Loucy (cell line): ENCODE data around the gene GPR18.

Experiments
- H2AFZ ChIP-seq: fragments of 200-600 bp; sonication (generic); 2 replicates; pipeline ENCODE4 v1.6.0; 2016; ENCODE audit warnings: antibody characterized with exemption, mild to moderate bottlenecking, low read length, moderate library complexity
- H3F3A ChIP-seq: fragments of 200-600 bp; 2 replicates; pipeline ENCODE4 v1.6.0; 2016; ENCODE audit warnings: antibody characterized with exemption, low read depth, mild to moderate bottlenecking
- H3K27me3 ChIP-seq: fragments of 200-600 bp; sonication (generic); 2 replicates; pipeline ENCODE4 v1.6.1; 2014; ENCODE audit warnings: low read length, mild to moderate bottlenecking; ENCODE audit not compliant: insufficient read depth, poor library complexity, severe bottlenecking
- H3K36me3 ChIP-seq: fragments of 200-600 bp; sonication (generic); 2 replicates; pipeline ENCODE4 v1.6.1; 2016; ENCODE audit warnings: low read length; ENCODE audit not compliant: insufficient read depth
- H3K4me1 ChIP-seq: fragments of 200-600 bp; sonication (generic); 2 replicates; pipeline ENCODE4 v1.5.1; 2014; ENCODE audit warnings: low read length, mild to moderate bottlenecking; ENCODE audit not compliant: insufficient read depth, poor library complexity, severe bottlenecking
- H3K4me2 ChIP-seq: fragments of 200-600 bp; sonication (generic); 2 replicates; pipeline ENCODE4 v1.6.0; 2014; ENCODE audit warnings: antibody characterized with exemption, low read length, low read depth, mild to moderate bottlenecking; ENCODE audit not compliant: poor library complexity, severe bottlenecking
- H3K4me3 ChIP-seq: fragments of 200-600 bp; sonication (generic); 2 replicates; pipeline ENCODE4 v1.5.1; 2014; ENCODE audit warnings: low read length, mild to moderate bottlenecking, mixed read lengths; ENCODE audit not compliant: poor library complexity, severe bottlenecking
- H3K79me2 ChIP-seq: fragments of 200-600 bp; sonication (generic); 2 replicates; pipeline ENCODE4 v1.6.1; 2014; ENCODE audit warnings: low read length; ENCODE audit not compliant: insufficient read depth
- H3K9ac ChIP-seq: fragments of 200-600 bp; sonication (generic); 2 replicates; pipeline ENCODE4 v1.6.0; 2014; ENCODE audit warnings: mild to moderate bottlenecking, low read depth, low read length, moderate library complexity; ENCODE audit not compliant: poor library complexity, severe bottlenecking
- H3K9me2 ChIP-seq: fragments of 200-600 bp; sonication (generic); replicated peaks from 2 replicates; pipeline ENCODE4 v1.6.1; 2016; ENCODE audit warnings: low read depth, low read length, mixed read lengths
- H3K9me3 ChIP-seq: fragments of 200-600 bp; sonication (generic); 2 replicates; pipeline ENCODE4 v1.6.1; 2014; ENCODE audit warnings: mild to moderate bottlenecking, antibody characterized with exemption, low read length, low read depth; ENCODE audit not compliant: insufficient read depth
- H4K20me1 ChIP-seq: fragments of 200-600 bp; sonication (generic); 2 replicates; pipeline ENCODE4 v1.6.0; 2014; ENCODE audit warnings: antibody characterized with exemption, low read length, mild to moderate bottlenecking; ENCODE audit not compliant: insufficient read depth, poor library complexity, severe bottlenecking
- EZH2phosphoT487 ChIP-seq: fragments of 200-600 bp; IDR thresholded peaks from 2 replicates; pipeline ENCODE4 v1.6.1; 2018; ENCODE audit warnings: antibody characterized with exemption, mild to moderate bottlenecking, moderate library complexity, borderline replicate concordance
- TF ChIP-seq, protein P1 (sequence below): fragments of 200-600 bp; sonication (generic); conservative IDR thresholded peaks from 2 replicates; pipeline ENCODE4 v1.5.1; 2014; ENCODE audit warnings: mild to moderate bottlenecking, antibody characterized with exemption, low read length

The GPR18 gene

GRCh38 chr13:99285432-99286182, 27.4 kb upstream of the GPR18 start:
- Histone ChIP-seq H3K27me3 (no peaks in the 10 kb centered on the region), H3K4me1 (peaks cover 65% of the 10 kb centered on the region), H3K9me2 (no peaks in the 10 kb centered on the region), H3K36me3 (peaks cover 20% of the 10 kb centered on the region; the same call in 1 of the 2 replicates), H3K4me2 (no peak overlapping the region), H4K20me1 (no peaks in the 10 kb centered on the region), H3K79me2 (peaks cover 56% of the 10 kb centered on the region), H3K9me3 (no peaks in the 10 kb centered on the region), H3F3A (0 out of 2 replicates have a peak, but pooled peaks cover 2% of the 10 kb centered on the region), H2AFZ (no peak overlapping the region), H3K9ac (no peak overlapping the region), H3K4me3 (no peak overlapping the region)
- TF ChIP-seq, protein P1, sequence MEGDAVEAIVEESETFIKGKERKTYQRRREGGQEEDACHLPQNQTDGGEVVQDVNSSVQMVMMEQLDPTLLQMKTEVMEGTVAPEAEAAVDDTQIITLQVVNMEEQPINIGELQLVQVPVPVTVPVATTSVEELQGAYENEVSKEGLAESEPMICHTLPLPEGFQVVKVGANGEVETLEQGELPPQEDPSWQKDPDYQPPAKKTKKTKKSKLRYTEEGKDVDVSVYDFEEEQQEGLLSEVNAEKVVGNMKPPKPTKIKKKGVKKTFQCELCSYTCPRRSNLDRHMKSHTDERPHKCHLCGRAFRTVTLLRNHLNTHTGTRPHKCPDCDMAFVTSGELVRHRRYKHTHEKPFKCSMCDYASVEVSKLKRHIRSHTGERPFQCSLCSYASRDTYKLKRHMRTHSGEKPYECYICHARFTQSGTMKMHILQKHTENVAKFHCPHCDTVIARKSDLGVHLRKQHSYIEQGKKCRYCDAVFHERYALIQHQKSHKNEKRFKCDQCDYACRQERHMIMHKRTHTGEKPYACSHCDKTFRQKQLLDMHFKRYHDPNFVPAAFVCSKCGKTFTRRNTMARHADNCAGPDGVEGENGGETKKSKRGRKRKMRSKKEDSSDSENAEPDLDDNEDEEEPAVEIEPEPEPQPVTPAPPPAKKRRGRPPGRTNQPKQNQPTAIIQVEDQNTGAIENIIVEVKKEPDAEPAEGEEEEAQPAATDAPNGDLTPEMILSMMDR = no peak
- no peak for TF ChIP-seq EZH2phosphoT487

DNA sequence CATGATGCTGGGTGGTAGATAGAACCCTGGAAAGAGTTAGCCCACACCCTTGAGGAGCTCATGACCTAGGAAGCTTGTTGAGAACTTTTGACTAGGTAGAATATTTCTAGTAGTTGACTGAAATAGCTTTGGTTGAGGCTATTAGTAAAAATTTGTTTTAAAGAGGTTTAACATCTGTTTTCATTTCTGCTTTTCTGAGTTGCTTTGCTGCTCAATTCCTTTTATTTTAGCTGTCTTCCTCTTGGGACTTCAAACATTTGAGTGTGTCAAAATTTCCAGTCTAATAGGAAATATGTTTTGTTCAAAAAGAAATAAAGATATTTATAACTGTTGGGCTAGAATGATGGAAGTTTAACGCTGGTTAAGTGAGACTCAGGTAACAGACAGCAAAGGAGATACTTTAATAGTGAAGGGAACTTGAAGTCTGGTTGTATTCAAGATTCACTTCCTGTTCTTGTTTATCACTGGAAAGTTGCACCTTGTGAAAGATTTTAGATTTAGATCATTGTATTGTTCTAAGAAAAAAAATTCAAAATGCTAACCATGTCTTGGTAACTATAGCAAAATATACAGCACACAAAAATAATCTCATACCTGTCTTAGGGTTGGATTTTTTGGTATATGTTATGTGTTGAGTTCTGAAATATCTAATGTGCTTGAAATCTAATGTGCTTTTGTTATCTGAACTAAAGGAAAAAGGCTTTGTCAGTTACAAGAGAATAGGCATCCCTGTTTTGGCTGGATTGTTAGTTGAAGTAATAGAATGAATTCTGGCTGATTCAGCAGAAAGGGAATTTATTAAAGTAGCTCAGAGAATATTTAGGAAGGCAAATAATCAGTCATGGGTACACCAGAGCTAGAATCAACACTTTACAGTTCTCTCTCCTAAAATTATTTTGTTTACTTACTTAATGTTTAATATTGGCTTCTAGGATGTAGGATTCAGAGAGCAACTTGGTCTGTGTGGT, 24.4 kb upstream of the GPR18 start:
- H3K9me3 ChIP-seq = no peaks in the 10 kb centered on the region
- H3K27me3 ChIP-seq = no peaks in the 10 kb centered on the region
- TF ChIP-seq, protein P1 = no peak
- no peak for TF ChIP-seq EZH2phosphoT487
- peaks cover 69% of the 10 kb centered on the region for H3K79me2 ChIP-seq
- peaks cover 23% of the 10 kb centered on the region; the same call in 1 of the 2 replicates for H3K36me3 ChIP-seq
- H3K4me3 ChIP-seq = no peak overlapping the region
- H2AFZ ChIP-seq = no peak overlapping the region
- no peaks in the 10 kb centered on the region for H3K9me2 ChIP-seq
- H3K9ac ChIP-seq = no peak overlapping the region
- H4K20me1 ChIP-seq = no peaks in the 10 kb centered on the region
- 0 out of 2 replicates have a peak, but pooled peaks cover 2% of the 10 kb centered on the region for H3F3A ChIP-seq
- H3K4me1 ChIP-seq = peaks cover 83% of the 10 kb centered on the region
- H3K4me2 ChIP-seq = no peak overlapping the region

GRCh38 chr13:99281811-99282263, 23.7 kb upstream of the GPR18 start:
- Histone ChIP-seq H3K4me3 (no peak overlapping the region), H3K36me3 (peaks cover 23% of the 10 kb centered on the region; the same call in 1 of the 2 replicates), H3K4me1 (peaks cover 81% of the 10 kb centered on the region)

More at GRCh38 chr13:99281811-99282263, 23.7 kb upstream of the GPR18 start:
- no peak overlapping the region for H3K4me2 ChIP-seq
- no peaks in the 10 kb centered on the region for H3K9me2 ChIP-seq
- H3K79me2 ChIP-seq = peaks cover 71% of the 10 kb centered on the region
- no peak overlapping the region for H2AFZ ChIP-seq
- H4K20me1 ChIP-seq = no peaks in the 10 kb centered on the region
- 0 out of 2 replicates have a peak, but pooled peaks cover 2% of the 10 kb centered on the region for H3F3A ChIP-seq
- H3K9ac ChIP-seq = no peak overlapping the region
- H3K27me3 ChIP-seq = no peaks in the 10 kb centered on the region
- TF ChIP-seq, protein P1 = no peak
- no peak for TF ChIP-seq EZH2phosphoT487
- no peaks in the 10 kb centered on the region for H3K9me3 ChIP-seq
